Natural killer cell (primary cell): ENCODE measurements around the gene TMPRSS3. TPM values are rescaled to one million over a fixed set of nuclear protein-coding genes. Genes with fewer than 3 reads are reported as not detected.

ENCODE experiments used
- ATAC-seq, 3 donors: fragments of 150-1000 bp in 2 of 3; fragments of 200-7000 bp in 1 of 3; cut with Tn5 transposase; 1 replicate in 1 of 3; 2 replicates in 2 of 3; pipeline ENCODE4 v1.10.0; 2021; ENCODE audit warnings: mild to moderate bottlenecking in 2 of 3, moderate library complexity in 2 of 3
- DNase-seq, 2 donors: peaks; one replicate each; pipeline versions ENCODE4 v3.0.0 to v3.0.0-alpha.2; 2013 to 2021; ENCODE audit warnings: mixed read lengths in 1 of 2
- H3K27ac ChIP-seq: one replicate; pipeline ENCODE4 v1.5.1; 2013; ENCODE audit warnings: mild to moderate bottlenecking, low read length
- H3K27me3 ChIP-seq: one replicate; pipeline ENCODE4 v1.6.1; 2013; ENCODE audit warnings: low read length; ENCODE audit not compliant: control insufficient read depth, insufficient read depth
- H3K36me3 ChIP-seq: one replicate; pipeline ENCODE4 v1.6.1; 2013; ENCODE audit warnings: low read length; ENCODE audit not compliant: control insufficient read depth, insufficient read depth
- H3K4me1 ChIP-seq: one replicate; pipeline ENCODE4 v1.6.1; 2013; ENCODE audit warnings: low read length; ENCODE audit not compliant: control insufficient read depth, insufficient read depth
- H3K4me3 ChIP-seq: one replicate; pipeline ENCODE4 v1.5.1; 2013; ENCODE audit warnings: low read length
- H3K9me3 ChIP-seq: one replicate; pipeline ENCODE4 v1.6.1; 2013; ENCODE audit warnings: low read length; ENCODE audit not compliant: control insufficient read depth, insufficient read depth
- H3K27ac Mint-ChIP-seq, 2 donors: one replicate each; pipeline ENCODE4 v1.8.0; 2022; ENCODE audit warnings: mild to moderate bottlenecking in 2 of 2, mixed read lengths in 2 of 2, moderate library complexity in 1 of 2
- H3K27me3 Mint-ChIP-seq, 2 donors: one replicate each; pipeline ENCODE4 v1.8.0; 2022; ENCODE audit warnings: low read depth in 2 of 2, mixed read lengths in 2 of 2
- H3K36me3 Mint-ChIP-seq: one replicate; pipeline ENCODE4 v1.8.0; 2022; ENCODE audit warnings: mixed read lengths
- H3K4me1 Mint-ChIP-seq, 2 donors: one replicate each; pipeline ENCODE4 v1.8.0; 2022; ENCODE audit warnings: mixed read lengths in 2 of 2
- H3K4me3 Mint-ChIP-seq: one replicate; pipeline ENCODE4 v1.8.0; 2022; ENCODE audit warnings: mild to moderate bottlenecking, moderate library complexity, mixed read lengths
- H3K9me3 Mint-ChIP-seq, 2 donors: one replicate each; pipeline ENCODE4 v1.8.0; 2022; ENCODE audit warnings: mixed read lengths in 2 of 2
- WGBS: methylation state at CpG from one replicate; pipeline ENCODE4 v1.1.7; 2013; ENCODE audit warnings: missing lambda C conversion rate; ENCODE audit not compliant: insufficient coverage; 5-methylcytosine and 5-hydroxymethylcytosine counted together
- intact Hi-C: fragments of 100-400 bp; cut with micrococcal nuclease; formaldehyde crosslinking; loops from one replicate; pipeline ENCODE4 v1.14.2; 2022
- total RNA-seq, 4 donors: library from RNA; stranded (reverse); fragments of 120-200 nt in 1 of 4; gene quantifications; one replicate each; pipeline versions ENCODE4 v1.2.3 to v1.2.4, GENCODE V29; 2013 to 2022
- TF ChIP-seq, protein P1 (sequence below): fragments of 200-600 bp; IDR thresholded peaks from one replicate; pipeline ENCODE4 v1.8.0; 2022; ENCODE audit warnings: antibody characterized with exemption

TMPRSS3 gene
- total RNA-seq, 3 donors from 2014 or later (not counting 1 experiment from before 2014, with no cell fraction given), result 0.25 TPM; not detected in 2

GRCh38 chr21:42381347-42381984, 14.4 kb downstream of the TMPRSS3 start:
- H3K27me3 Mint-ChIP-seq, result peaks cover 20 to 31% of the 10 kb centered on the region in 2 donors
- no peaks in the 10 kb centered on the region for H3K36me3 ChIP-seq
- DNase-seq, result peak in 1 of 2 donors; percentile 69
- H3K9me3 ChIP-seq, result peaks cover 18% of the 10 kb centered on the region
- intact Hi-C loops, result no loop called here
- TF ChIP-seq, protein P1, sequence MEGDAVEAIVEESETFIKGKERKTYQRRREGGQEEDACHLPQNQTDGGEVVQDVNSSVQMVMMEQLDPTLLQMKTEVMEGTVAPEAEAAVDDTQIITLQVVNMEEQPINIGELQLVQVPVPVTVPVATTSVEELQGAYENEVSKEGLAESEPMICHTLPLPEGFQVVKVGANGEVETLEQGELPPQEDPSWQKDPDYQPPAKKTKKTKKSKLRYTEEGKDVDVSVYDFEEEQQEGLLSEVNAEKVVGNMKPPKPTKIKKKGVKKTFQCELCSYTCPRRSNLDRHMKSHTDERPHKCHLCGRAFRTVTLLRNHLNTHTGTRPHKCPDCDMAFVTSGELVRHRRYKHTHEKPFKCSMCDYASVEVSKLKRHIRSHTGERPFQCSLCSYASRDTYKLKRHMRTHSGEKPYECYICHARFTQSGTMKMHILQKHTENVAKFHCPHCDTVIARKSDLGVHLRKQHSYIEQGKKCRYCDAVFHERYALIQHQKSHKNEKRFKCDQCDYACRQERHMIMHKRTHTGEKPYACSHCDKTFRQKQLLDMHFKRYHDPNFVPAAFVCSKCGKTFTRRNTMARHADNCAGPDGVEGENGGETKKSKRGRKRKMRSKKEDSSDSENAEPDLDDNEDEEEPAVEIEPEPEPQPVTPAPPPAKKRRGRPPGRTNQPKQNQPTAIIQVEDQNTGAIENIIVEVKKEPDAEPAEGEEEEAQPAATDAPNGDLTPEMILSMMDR, result peak; percentile 30
- H3K4me3 Mint-ChIP-seq, result no peak overlapping the region
- peaks cover 2 to 7% of the 10 kb centered on the region in 2 donors for H3K9me3 Mint-ChIP-seq
- H3K27me3 ChIP-seq, result no peaks in the 10 kb centered on the region
- no peak overlapping the region for H3K27ac ChIP-seq
- ATAC-seq, result peak in 2 of 3 donors; percentile 42 to 56
- H3K4me3 ChIP-seq, result no peak overlapping the region
- no peaks in the 10 kb centered on the region for H3K4me1 ChIP-seq
- H3K27ac Mint-ChIP-seq, result no peak overlapping the region
- H3K36me3 Mint-ChIP-seq, result peaks cover 11% of the 10 kb centered on the region
- H3K4me1 Mint-ChIP-seq, result peaks cover 0 to 5% of the 10 kb centered on the region in 2 donors
- WGBS, result 47% methylated on average over 1 of the region's 1 CpG

DNA sequence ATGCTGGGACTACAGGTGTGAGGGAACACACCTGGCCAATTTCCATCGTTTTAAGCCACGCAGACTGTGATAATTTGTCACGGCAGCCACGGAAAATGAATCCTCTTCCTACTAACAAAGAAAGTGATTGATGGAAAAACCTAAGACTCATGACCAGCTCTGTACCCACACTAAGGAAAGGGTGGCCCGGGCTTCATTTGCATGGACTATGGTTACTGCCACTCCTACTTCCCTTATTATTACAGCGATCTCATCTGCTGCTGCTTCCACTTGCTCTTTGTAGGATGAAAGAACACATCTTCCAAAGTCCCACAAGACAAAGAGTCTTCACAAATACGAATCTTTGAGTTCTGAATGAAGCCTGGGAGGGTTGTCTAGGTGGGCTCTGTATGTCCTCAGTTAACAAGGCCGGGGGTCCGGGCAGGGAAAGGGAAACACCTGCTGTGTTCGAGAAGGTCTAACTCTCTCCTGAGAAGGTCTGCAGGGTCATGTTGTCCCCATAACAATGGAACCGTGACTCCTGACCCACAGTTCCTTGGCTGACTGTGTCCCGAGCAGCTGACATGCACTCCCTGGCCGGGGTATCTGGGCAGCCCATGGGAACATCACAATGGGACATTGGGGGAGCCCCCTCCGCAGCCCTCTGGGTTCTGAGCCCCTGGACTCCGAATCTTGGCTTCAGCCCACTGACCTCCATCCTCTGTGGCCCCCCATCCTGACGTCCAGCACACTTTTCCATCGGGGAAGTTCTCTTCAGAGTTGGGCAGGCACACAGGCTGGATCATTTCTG, 16.2 kb downstream of the TMPRSS3 start:
- Histone ChIP-seq H3K4me3 (no peak overlapping the region), H3K27me3 (no peaks in the 10 kb centered on the region), H3K9me3 (peaks cover 18% of the 10 kb centered on the region), H3K4me1 (no peaks in the 10 kb centered on the region), H3K36me3 (no peaks in the 10 kb centered on the region), H3K27ac (no peak overlapping the region)
- 78% methylated on average over 16 of the region's 17 CpGs for WGBS
- Mint-ChIP-seq H3K36me3 (peaks cover 11% of the 10 kb centered on the region), H3K4me1 (no peaks in the 10 kb centered on the region), H3K27me3 (peaks cover 12 to 30% of the 10 kb centered on the region in 2 donors), H3K9me3 (peaks cover 2 to 7% of the 10 kb centered on the region in 2 donors), H3K4me3 (no peak overlapping the region), H3K27ac (no peak overlapping the region)
- TF ChIP-seq, protein P1, result no peak
- no peak for DNase-seq
- intact Hi-C loops, result no loop called here
- no peak for ATAC-seq

- H3K4me3 Mint-ChIP-seq, result no peak overlapping the region
- Histone ChIP-seq H3K27me3 (no peaks in the 10 kb centered on the region), H3K27ac (no peak overlapping the region), H3K4me1 (no peaks in the 10 kb centered on the region), H3K4me3 (no peak overlapping the region), H3K9me3 (peaks cover 18% of the 10 kb centered on the region), H3K36me3 (no peaks in the 10 kb centered on the region)
- no peak overlapping the region for H3K27ac Mint-ChIP-seq
- peaks cover 11% of the 10 kb centered on the region for H3K36me3 Mint-ChIP-seq
- 73% methylated on average over 8 of the region's 8 CpGs for WGBS
- no peak for DNase-seq
- intact Hi-C loops, result no loop called here
- peaks cover 19 to 39% of the 10 kb centered on the region in 2 donors for H3K27me3 Mint-ChIP-seq
- no peak for ATAC-seq
- peaks cover 2 to 7% of the 10 kb centered on the region in 2 donors for H3K9me3 Mint-ChIP-seq
- no peaks in the 10 kb centered on the region for H3K4me1 Mint-ChIP-seq
- TF ChIP-seq, protein P1, result no peak
Measured at GRCh38 chr21:42378418-42378817, 17.4 kb downstream of the TMPRSS3 start.
